Mesothelial cell of epicardium (in vitro differentiated cells): ENCODE data around the gene GNLY. TPM values are rescaled to one million over a fixed set of nuclear protein-coding genes. Genes with fewer than 3 reads are reported as not detected.

Experiments used
- DNase-seq, 2 experiments: peaks; one replicate each; pipeline ENCODE4 v3.0.0; 2021; ENCODE audit warnings: low spot score in 2 of 2; ENCODE audit not compliant: unreplicated experiment in 2 of 2
- H3K27ac Mint-ChIP-seq: 2 replicates; pipeline ENCODE4 v1.8.0; 2021; ENCODE audit warnings: mixed read lengths
- H3K27me3 Mint-ChIP-seq: 2 replicates; pipeline ENCODE4 v1.8.0; 2021; ENCODE audit warnings: low read depth, mixed read lengths
- H3K36me3 Mint-ChIP-seq: 2 replicates; pipeline ENCODE4 v1.8.0; 2021; ENCODE audit warnings: mixed read lengths
- H3K4me1 Mint-ChIP-seq: 2 replicates; pipeline ENCODE4 v1.8.0; 2021; ENCODE audit warnings: mixed read lengths
- H3K4me3 Mint-ChIP-seq: 2 replicates; pipeline ENCODE4 v1.8.0; 2021; ENCODE audit warnings: mild to moderate bottlenecking, moderate library complexity, mixed read lengths
- H3K9me3 Mint-ChIP-seq: 2 replicates; pipeline ENCODE4 v1.8.0; 2021; ENCODE audit warnings: mixed read lengths
- total RNA-seq: library from RNA; stranded (reverse); gene quantifications from 3 replicates; pipeline ENCODE4 v1.2.1, GENCODE V29; 2021
- TF ChIP-seq, protein P1 (sequence below): fragments of 200-600 bp; sonication (generic); IDR thresholded peaks from one replicate; pipeline ENCODE4 v1.5.0; 2021; ENCODE audit warnings: antibody characterized with exemption; ENCODE audit not compliant: unreplicated experiment

The GNLY gene
- total RNA-seq, 1 donor from 2014 or later, result not detected

DNA sequence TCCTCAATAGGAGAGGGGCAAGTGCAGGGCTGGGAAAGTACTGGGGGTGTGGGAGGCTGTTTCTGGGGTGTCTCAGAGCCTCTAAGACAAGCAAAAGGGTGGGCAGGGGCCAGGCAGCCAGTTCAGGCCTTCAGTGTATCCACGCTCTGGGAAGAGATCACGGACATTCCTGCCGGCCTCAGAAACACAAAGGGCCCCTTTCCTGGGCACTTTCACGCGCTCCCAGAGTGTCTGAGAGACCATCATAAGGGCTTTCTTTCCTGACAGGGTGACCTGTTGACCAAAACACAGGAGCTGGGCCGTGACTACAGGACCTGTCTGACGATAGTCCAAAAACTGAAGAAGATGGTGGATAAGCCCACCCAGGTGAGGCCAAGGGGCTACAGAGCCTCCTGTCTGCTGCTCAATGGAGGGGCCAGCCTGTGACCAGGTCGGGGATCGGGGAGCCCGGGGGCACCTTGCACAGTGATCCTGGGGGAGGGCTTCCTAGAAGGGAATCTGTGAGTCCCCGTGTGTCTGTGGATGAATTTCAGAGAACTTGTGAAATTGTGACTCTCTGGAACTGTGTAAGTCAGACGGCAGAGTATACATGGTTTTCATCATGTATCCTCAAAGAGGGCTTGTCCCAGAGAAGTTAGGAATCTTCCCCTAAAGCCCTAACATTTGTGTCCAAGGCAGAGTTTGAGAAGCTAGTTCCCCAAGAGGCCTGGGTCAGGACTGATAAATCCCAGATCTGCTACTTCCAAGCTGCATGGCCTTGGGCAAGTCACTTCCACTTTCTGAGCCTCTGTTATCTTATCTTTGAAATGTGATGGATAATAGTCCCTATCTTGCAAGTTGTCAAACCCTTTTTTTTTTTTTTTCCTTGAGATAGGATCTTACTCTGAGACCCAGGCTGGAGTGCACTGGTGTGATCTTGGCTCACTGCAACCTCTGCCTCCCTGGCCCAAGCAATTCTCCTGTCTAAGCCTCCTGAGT is 1.8 kb downstream of the GNLY start:
- Mint-ChIP-seq H3K27me3 (no peaks in the 10 kb centered on the region), H3K4me3 (no peak overlapping the region), H3K9me3 (no peaks in the 10 kb centered on the region), H3K36me3 (no peaks in the 10 kb centered on the region), H3K4me1 (no peaks in the 10 kb centered on the region), H3K27ac (peak overlapping the region; percentile 16)
- no peak for DNase-seq
- TF ChIP-seq, protein P1, sequence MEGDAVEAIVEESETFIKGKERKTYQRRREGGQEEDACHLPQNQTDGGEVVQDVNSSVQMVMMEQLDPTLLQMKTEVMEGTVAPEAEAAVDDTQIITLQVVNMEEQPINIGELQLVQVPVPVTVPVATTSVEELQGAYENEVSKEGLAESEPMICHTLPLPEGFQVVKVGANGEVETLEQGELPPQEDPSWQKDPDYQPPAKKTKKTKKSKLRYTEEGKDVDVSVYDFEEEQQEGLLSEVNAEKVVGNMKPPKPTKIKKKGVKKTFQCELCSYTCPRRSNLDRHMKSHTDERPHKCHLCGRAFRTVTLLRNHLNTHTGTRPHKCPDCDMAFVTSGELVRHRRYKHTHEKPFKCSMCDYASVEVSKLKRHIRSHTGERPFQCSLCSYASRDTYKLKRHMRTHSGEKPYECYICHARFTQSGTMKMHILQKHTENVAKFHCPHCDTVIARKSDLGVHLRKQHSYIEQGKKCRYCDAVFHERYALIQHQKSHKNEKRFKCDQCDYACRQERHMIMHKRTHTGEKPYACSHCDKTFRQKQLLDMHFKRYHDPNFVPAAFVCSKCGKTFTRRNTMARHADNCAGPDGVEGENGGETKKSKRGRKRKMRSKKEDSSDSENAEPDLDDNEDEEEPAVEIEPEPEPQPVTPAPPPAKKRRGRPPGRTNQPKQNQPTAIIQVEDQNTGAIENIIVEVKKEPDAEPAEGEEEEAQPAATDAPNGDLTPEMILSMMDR, result no peak

- Mint-ChIP-seq H3K4me3 (no peak overlapping the region), H3K36me3 (no peaks in the 10 kb centered on the region), H3K4me1 (no peaks in the 10 kb centered on the region), H3K9me3 (no peaks in the 10 kb centered on the region), H3K27me3 (no peaks in the 10 kb centered on the region), H3K27ac (no peak overlapping the region)
- TF ChIP-seq, protein P1, result no peak
- no peak for DNase-seq
Observed at GRCh38 chr2:85697096-85697495, 2.9 kb downstream of the GNLY start.

DNA sequence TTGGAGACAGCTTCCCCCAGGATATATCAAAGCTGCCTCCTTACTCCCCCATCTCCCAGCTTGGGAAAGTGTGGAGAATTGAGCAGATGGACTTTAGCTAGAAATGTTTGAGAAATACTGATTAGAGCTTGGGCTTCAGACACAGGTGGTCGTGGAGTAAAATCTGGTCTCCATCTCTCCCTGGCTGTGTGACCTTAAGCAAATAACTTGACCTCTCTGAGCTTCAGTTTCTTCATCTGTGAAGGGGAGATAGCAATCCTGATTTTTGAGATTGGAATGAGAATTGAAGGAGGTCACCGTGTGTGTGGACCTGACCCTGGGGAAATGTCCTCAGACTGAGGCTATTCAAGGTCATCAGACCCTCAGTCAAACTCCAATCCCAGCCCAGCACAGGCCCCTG is 3.6 kb downstream of the GNLY start:
- no peak overlapping the region for H3K4me3 Mint-ChIP-seq
- H3K9me3 Mint-ChIP-seq, result no peaks in the 10 kb centered on the region
- H3K4me1 Mint-ChIP-seq, result no peaks in the 10 kb centered on the region
- TF ChIP-seq, protein P1, result no peak
- no peak for DNase-seq
- H3K27ac Mint-ChIP-seq, result no peak overlapping the region
- no peaks in the 10 kb centered on the region for H3K36me3 Mint-ChIP-seq
- H3K27me3 Mint-ChIP-seq, result no peaks in the 10 kb centered on the region

DNA sequence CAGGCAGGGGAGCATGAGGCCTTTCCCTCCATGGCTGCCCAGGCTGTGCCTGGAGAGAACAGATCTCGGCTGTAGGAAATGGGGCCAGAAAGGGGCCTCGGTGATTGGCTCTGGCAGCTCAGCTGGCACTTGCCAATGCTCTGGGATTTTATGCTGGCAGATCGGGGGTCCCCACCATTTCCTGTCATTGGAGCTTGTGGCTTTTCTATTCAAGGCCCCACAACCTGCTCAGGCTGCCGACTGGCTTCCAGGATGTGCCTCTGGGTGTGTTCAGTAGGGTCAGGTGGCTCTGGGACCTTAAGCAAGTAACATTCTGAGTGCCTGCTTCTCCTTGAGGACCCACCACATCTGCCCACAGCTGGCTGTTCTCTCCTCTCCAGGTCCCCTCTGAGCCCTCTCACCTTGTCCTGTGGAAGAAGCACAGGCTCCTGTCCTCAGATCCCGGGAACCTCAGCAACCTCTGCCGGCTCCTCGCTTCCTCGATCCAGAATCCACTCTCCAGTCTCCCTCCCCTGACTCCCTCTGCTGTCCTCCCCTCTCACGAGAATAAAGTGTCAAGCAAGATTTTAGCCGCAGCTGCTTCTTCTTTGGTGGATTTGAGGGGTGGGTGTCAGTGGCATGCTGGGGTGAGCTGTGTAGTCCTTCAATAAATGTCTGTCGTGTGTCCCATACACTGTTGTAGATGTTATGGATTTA is 4.2 kb downstream of the GNLY start:
- DNase-seq, result no peak
- Mint-ChIP-seq H3K27me3 (no peaks in the 10 kb centered on the region), H3K36me3 (no peaks in the 10 kb centered on the region), H3K27ac (no peak overlapping the region), H3K4me3 (no peak overlapping the region), H3K4me1 (no peaks in the 10 kb centered on the region), H3K9me3 (no peaks in the 10 kb centered on the region)
- TF ChIP-seq, protein P1, result no peak

DNA sequence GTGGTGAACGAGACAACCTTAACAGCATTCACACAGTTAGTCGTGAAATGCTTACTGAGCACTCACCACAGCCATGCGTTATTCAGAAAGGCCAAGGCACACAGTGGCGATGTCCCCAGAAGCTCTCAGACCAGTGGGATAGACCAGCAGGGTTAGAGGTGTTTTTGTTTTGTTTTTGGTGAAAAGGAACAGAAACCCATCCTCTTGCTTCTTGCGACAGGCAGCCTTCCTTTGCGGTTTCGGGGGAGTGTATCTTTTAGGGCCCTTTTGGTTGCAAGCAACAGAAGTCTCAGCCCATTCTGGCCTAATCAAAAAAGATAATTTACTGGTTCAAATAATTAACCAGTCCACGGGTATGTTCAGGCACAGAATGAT is 4.7 kb downstream of the GNLY start:
- no peaks in the 10 kb centered on the region for H3K4me1 Mint-ChIP-seq
- no peaks in the 10 kb centered on the region for H3K36me3 Mint-ChIP-seq
- no peak for DNase-seq
- no peaks in the 10 kb centered on the region for H3K27me3 Mint-ChIP-seq
- no peak overlapping the region for H3K4me3 Mint-ChIP-seq
- H3K9me3 Mint-ChIP-seq, result no peaks in the 10 kb centered on the region
- TF ChIP-seq, protein P1, result no peak
- no peak overlapping the region for H3K27ac Mint-ChIP-seq
